ENCODE data around the gene METTL23.

- no peak for TF ChIP-seq REST (IDR thresholded peaks at IDR 0.05; ENCODE audit: insufficient read depth in 1 of 2, low read depth in 2 of 2, low read length in 2 of 2)
- TF ChIP-seq POLR2AphosphoS5 (IDR thresholded peaks at IDR 0.05; ENCODE audit: low read depth, low read length): no peak
- TF ChIP-seq TAF1 (IDR thresholded peaks at IDR 0.05; ENCODE audit: borderline replicate concordance, insufficient read depth, low read length): no peak
Measured at GRCh38 chr17:76742958-76743357, 16.3 kb downstream of the METTL23 start.

Measured in PFSK-1 (cell line).